Ovary (tissue), 3 donors: ENCODE measurements around the gene MYOM3.

Experiments used
- POLR2A ChIP-seq: fragments of 450-650 bp; IDR thresholded peaks from one replicate; pipeline ENCODE4 v1.6.1; 2017; ENCODE audit warnings: antibody characterized with exemption, mild to moderate bottlenecking, moderate library complexity
- TF ChIP-seq, protein P1 (sequence below), 3 donors: fragments of 450-650 bp in 2 of 3; fragments of 200-600 bp in 1 of 3; IDR thresholded peaks; one replicate each; pipeline versions ENCODE4 v1.5.1 to v1.8.0; 2016 to 2022; ENCODE audit warnings: antibody characterized with exemption in 3 of 3, mild to moderate bottlenecking in 1 of 3
- donor health status: DM: no; HTN: no; CAD: no.

DNA sequence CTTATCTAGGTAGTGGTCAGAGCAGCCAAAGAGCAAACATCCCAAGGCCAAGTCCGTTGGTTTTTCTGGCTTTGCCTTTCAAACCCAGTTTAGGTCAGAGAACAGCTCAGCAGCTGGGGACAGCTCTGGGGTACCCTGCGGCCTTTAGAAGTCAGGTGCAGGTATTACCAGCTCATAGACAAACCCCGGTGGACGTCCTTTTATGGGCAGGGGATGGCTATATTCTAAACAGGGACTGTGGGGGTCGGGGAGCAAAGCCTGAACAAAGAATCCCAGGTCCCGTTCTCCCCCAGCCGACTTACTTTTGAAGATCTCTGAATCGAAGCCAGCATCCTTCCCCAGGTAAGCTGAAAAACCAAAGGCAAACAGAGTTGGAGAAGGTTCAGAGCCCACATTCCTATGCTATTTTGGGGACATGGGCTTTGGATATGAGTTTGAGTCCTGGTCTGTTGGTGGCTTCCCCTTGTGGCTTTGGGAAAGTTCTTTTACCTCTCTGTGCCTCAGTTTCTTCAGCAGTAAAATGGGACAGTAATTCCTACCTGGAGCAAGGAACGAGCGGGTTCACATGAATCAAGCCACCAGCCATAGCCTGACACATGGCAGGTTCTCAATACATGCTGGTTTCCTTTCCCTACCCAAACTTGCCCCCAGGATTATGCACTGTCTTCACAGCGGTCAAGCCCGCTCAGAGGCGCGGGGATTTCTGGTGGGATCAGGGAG, 16.6 kb downstream of the MYOM3 start:
- TF ChIP-seq, protein P1, sequence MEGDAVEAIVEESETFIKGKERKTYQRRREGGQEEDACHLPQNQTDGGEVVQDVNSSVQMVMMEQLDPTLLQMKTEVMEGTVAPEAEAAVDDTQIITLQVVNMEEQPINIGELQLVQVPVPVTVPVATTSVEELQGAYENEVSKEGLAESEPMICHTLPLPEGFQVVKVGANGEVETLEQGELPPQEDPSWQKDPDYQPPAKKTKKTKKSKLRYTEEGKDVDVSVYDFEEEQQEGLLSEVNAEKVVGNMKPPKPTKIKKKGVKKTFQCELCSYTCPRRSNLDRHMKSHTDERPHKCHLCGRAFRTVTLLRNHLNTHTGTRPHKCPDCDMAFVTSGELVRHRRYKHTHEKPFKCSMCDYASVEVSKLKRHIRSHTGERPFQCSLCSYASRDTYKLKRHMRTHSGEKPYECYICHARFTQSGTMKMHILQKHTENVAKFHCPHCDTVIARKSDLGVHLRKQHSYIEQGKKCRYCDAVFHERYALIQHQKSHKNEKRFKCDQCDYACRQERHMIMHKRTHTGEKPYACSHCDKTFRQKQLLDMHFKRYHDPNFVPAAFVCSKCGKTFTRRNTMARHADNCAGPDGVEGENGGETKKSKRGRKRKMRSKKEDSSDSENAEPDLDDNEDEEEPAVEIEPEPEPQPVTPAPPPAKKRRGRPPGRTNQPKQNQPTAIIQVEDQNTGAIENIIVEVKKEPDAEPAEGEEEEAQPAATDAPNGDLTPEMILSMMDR (IDR thresholded peaks at IDR 0.05) = no peak
- no peak for TF ChIP-seq POLR2A
